ENCODE results near the gene SULT2B1. TPM values are rescaled to one million over a fixed set of nuclear protein-coding genes. Genes with fewer than 3 reads are reported as not detected.

SULT2B1 gene
- total RNA-seq, 4 donors from 2014 or later: not detected

DNA sequence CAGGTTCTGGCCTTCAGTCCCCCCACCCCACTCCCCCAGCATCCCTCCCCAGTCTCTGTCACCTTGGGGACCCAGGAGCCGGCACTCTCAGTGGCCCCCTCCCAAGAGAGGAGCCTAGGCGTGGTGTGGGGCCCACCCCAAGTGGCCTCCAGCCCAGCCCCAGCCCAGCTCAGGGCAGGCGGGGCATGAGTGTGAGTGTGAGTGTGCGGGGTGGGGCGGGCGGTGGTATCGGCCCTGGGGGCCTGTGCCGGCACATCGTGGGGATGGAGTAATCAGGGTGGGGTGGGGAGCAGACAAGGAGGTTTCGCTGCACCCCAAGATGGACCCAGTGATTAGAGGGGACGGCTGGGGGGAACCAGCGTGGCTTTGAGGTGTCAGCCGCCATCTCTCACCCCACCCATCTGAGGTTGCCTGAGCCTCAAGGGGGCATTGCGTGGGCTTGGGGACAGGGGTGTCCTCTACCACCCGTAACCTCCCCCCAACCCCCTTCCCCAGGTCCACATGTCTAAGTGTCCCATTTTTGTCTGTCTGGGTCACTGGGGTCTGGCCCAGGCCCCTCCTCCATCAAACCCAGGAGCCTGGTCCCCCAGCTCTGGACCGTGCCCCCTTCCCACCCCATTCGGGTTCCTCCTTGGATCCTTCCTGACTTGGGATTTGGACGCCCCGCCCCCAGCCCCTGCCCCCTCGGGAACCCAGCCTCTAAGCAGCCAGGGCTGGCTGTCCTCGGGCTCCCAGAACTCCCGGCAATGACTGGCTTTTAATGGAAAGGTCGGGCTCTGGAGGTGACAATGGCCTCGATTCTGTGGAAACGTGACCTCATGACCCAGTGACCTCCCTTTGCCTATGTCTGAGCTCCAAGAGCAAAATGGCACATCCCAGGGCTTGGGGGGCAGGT is 6.9 kb upstream of the SULT2B1 start:
- Histone ChIP-seq H3K4me1 (peaks cover 0 to 4% (median 0%) of the 10 kb centered on the region in 4 donors), H3K4me3 (no peak overlapping the region), H3K9me3 (no peaks in the 10 kb centered on the region), H3K36me3 (no peaks in the 10 kb centered on the region), H3K27ac (no peak overlapping the region), H3K27me3 (peaks cover 0 to 38% of the 10 kb centered on the region in 2 donors)
- 39 to 40% methylated on average over 22 to 24 of the region's 25 CpGs for WGBS, 2 donors
- TF ChIP-seq EP300 (IDR thresholded peaks at IDR 0.05) (no peak), POLR2A (IDR thresholded peaks at IDR 0.05) (no peak)
- TF ChIP-seq, protein P1, sequence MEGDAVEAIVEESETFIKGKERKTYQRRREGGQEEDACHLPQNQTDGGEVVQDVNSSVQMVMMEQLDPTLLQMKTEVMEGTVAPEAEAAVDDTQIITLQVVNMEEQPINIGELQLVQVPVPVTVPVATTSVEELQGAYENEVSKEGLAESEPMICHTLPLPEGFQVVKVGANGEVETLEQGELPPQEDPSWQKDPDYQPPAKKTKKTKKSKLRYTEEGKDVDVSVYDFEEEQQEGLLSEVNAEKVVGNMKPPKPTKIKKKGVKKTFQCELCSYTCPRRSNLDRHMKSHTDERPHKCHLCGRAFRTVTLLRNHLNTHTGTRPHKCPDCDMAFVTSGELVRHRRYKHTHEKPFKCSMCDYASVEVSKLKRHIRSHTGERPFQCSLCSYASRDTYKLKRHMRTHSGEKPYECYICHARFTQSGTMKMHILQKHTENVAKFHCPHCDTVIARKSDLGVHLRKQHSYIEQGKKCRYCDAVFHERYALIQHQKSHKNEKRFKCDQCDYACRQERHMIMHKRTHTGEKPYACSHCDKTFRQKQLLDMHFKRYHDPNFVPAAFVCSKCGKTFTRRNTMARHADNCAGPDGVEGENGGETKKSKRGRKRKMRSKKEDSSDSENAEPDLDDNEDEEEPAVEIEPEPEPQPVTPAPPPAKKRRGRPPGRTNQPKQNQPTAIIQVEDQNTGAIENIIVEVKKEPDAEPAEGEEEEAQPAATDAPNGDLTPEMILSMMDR (IDR thresholded peaks at IDR 0.05): no peak
- no peak for DNase-seq (ENCODE audit: low spot score in 2 of 2)

DNA sequence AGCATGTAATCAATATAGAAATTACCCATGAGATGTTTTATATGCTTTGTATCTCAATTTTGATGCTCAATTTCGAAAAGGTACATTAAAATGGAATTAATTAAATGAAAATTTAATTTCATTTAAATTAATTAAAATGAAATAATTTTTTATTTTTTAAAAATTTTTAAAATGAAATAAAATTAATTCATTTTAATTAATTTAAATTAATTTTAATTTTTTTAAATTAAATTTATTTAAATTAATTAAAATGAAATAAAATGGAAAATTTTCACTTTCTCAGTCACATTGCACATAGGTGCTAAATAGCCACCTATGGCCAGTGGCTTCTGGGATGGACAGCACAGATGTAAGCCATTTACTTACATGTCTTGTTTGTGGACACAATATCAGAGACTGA is 4.2 kb upstream of the SULT2B1 start:
- Histone ChIP-seq H3K4me3 (no peak overlapping the region), H3K4me1 (peaks cover 0 to 4% (median 0%) of the 10 kb centered on the region in 4 donors), H3K27me3 (peaks cover 0 to 62% of the 10 kb centered on the region in 2 donors), H3K9me3 (no peaks in the 10 kb centered on the region), H3K27ac (no peak overlapping the region), H3K36me3 (no peaks in the 10 kb centered on the region)
- 69 to 81% methylated on average over 1 of the region's 1 CpG for WGBS, 2 donors
- TF ChIP-seq POLR2A (IDR thresholded peaks at IDR 0.05) (no peak), EP300 (IDR thresholded peaks at IDR 0.05) (no peak)
- TF ChIP-seq, protein P1 (IDR thresholded peaks at IDR 0.05): no peak
- no peak for DNase-seq (ENCODE audit: low spot score in 2 of 2)

DNA sequence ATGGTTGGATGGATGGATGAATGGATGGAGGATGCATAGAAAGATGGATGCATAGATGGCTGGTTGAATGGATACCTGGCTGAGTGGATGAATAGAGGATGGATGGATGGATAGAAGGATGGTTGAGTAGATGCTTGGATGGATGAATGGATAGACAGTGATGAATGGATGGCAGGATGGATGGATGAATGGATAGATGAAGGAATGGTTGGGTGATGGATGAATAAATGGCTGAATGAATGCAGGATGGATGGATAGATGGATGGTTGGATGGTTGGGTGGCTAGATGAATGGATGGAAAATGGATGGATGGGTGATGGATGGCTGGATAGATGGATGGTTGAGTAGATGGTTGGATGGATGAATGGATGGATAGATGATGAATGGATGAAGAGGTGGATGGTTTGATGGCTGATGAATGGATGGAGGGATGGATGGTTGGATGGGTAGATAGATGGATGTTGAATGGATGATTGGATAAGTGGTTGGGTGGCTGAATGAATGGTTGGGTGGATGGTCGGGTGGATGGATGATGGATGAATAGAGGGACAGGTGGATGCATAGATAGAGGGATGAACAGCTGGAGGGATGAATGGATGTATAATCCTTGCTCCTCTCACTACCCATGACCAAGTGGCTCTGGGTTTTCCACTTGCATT is 3.6 kb upstream of the SULT2B1 start:
- TF ChIP-seq EP300 (IDR thresholded peaks at IDR 0.05) (no peak), POLR2A (IDR thresholded peaks at IDR 0.05) (no peak)
- TF ChIP-seq, protein P1 (IDR thresholded peaks at IDR 0.05): no peak
- Histone ChIP-seq H3K9me3 (no peaks in the 10 kb centered on the region), H3K4me3 (no peak overlapping the region), H3K27me3 (peaks cover 0 to 67% of the 10 kb centered on the region in 2 donors), H3K27ac (no peak overlapping the region), H3K36me3 (no peaks in the 10 kb centered on the region), H3K4me1 (peaks cover 0 to 1% (median 0%) of the 10 kb centered on the region in 4 donors)
- WGBS, 2 donors: 90 to 98% methylated on average over 1 of the region's 1 CpG
- no peak for DNase-seq (ENCODE audit: low spot score in 2 of 2)

DNA sequence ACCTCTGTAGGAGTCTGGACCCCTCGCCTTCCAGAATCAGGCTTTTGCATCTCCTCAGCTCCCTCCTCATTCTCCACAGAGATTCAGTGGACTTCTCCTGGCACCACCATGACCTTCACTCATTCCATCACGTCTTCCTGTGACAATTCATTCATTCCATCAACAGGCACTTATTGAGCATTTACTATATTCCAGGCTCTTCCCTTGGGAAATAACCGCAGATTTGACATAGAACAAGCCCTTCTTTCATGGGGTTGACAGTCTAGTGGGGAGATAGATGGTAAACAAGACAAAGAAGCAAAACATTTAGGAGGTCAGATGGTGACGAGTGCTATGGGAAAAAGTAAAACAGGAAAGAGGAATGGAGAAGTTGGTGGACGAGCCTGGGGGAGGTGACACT is 2.6 kb upstream of the SULT2B1 start:
- H3K4me3 ChIP-seq: no peak overlapping the region
- H3K4me1 ChIP-seq: peaks cover 0 to 5% (median 0%) of the 10 kb centered on the region in 4 donors
- DNase-seq (ENCODE audit: low spot score in 2 of 2): no peak
- WGBS, 2 donors: 44 to 48% methylated on average over 5 of the region's 5 CpGs
- peaks cover 0 to 77% of the 10 kb centered on the region in 2 donors for H3K27me3 ChIP-seq
- no peaks in the 10 kb centered on the region for H3K36me3 ChIP-seq
- TF ChIP-seq, protein P1 (IDR thresholded peaks at IDR 0.05): no peak
- no peak for TF ChIP-seq EP300 (IDR thresholded peaks at IDR 0.05)
- no peak for TF ChIP-seq POLR2A (IDR thresholded peaks at IDR 0.05)
- H3K9me3 ChIP-seq: no peaks in the 10 kb centered on the region
- no peak overlapping the region for H3K27ac ChIP-seq
